GM18867 (cell line): Measurements from ENCODE around the gene DISC1.

Source experiments
- ATAC-seq: cut with Tn5 transposase; IDR thresholded peaks from one replicate; pipeline ENCODE4 v1.9.1; 2021; ENCODE audit warnings: mild to moderate bottlenecking, moderate library complexity; ENCODE audit not compliant: unreplicated experiment

DISC1 gene

GRCh38 chr1:231972111-231972445, 345.5 kb downstream of the DISC1 start:
- ATAC-seq = no peak

GRCh38 chr1:231973830-231974229, 347.2 kb downstream of the DISC1 start:
- no peak for ATAC-seq

- no peak for ATAC-seq
Observed at GRCh38 chr1:231976231-231976630, 349.6 kb downstream of the DISC1 start.

- ATAC-seq = no peak
Observed at GRCh38 chr1:231981675-231982074, 355.1 kb downstream of the DISC1 start.

- no peak for ATAC-seq
Observed at GRCh38 chr1:231982871-231983587, 356.4 kb downstream of the DISC1 start.

GRCh38 chr1:231983588-231984193, 357.1 kb downstream of the DISC1 start:
- ATAC-seq = no peak

GRCh38 chr1:231985296-231986023, 358.9 kb downstream of the DISC1 start:
- no peak for ATAC-seq

- no peak for ATAC-seq
Observed at GRCh38 chr1:231986631-231987336, 360.2 kb downstream of the DISC1 start.

- no peak for ATAC-seq
Observed at GRCh38 chr1:231990388-231990787, 363.8 kb downstream of the DISC1 start.

GRCh38 chr1:231991231-231991630, 364.6 kb downstream of the DISC1 start:
- ATAC-seq = no peak

GRCh38 chr1:231993968-231994455, 367.4 kb downstream of the DISC1 start:
- ATAC-seq = no peak

- ATAC-seq = no peak
Observed at GRCh38 chr1:231998791-231999190, 372.2 kb downstream of the DISC1 start.

- no peak for ATAC-seq
Observed at GRCh38 chr1:232005300-232005699, 378.7 kb downstream of the DISC1 start.

- no peak for ATAC-seq
Observed at GRCh38 chr1:232009741-232010140, 383.2 kb downstream of the DISC1 start.

GRCh38 chr1:232011961-232012360, 385.4 kb downstream of the DISC1 start:
- no peak for ATAC-seq

- no peak for ATAC-seq
Observed at GRCh38 chr1:232012773-232013386, 386.3 kb downstream of the DISC1 start.

- ATAC-seq = no peak
Observed at GRCh38 chr1:232014941-232015340, 388.4 kb downstream of the DISC1 start.

- ATAC-seq = no peak
Observed at GRCh38 chr1:232016616-232017015, 390.0 kb downstream of the DISC1 start.

- ATAC-seq = no peak
Observed at GRCh38 chr1:232017057-232017456, 390.5 kb downstream of the DISC1 start.

GRCh38 chr1:232017759-232018158, 391.2 kb downstream of the DISC1 start:
- ATAC-seq = no peak
